Ishikawa (cell line): ENCODE data around the gene MTHFD2.

ENCODE experiments used
- CREB1 ChIP-seq: IDR thresholded peaks from 2 replicates; pipeline ENCODE4 v1.6.1; 2012; ENCODE audit warnings: low read depth
- EGR1 ChIP-seq: IDR thresholded peaks from 2 replicates; pipeline ENCODE4 v1.6.1; 2012
- EP300 ChIP-seq: IDR thresholded peaks from 2 replicates; pipeline ENCODE4 v1.6.1; 2012; ENCODE audit warnings: borderline replicate concordance
- MAX ChIP-seq: IDR thresholded peaks from 2 replicates; pipeline ENCODE4 v1.6.1; 2012
- NFIC ChIP-seq: IDR thresholded peaks from 2 replicates; pipeline ENCODE4 v1.6.1; 2012
- RAD21 ChIP-seq: IDR thresholded peaks from 2 replicates; pipeline ENCODE4 v1.6.1; 2012; ENCODE audit warnings: low read depth
- TAF1 ChIP-seq: IDR thresholded peaks from 2 replicates; pipeline ENCODE4 v1.6.1; 2012; ENCODE audit warnings: low read depth, mild to moderate bottlenecking
- TCF12 ChIP-seq: IDR thresholded peaks from 2 replicates; pipeline ENCODE4 v1.6.1; 2012; ENCODE audit warnings: low read depth
- ZBTB7A ChIP-seq: IDR thresholded peaks from 2 replicates; pipeline ENCODE4 v1.6.1; 2012; ENCODE audit warnings: low read depth

- TF ChIP-seq EP300: no peak
- TF ChIP-seq NFIC: no peak
- TF ChIP-seq RAD21: no peak
- TF ChIP-seq CREB1: no peak
- no peak for TF ChIP-seq TAF1
- TF ChIP-seq MAX: no peak
- no peak for TF ChIP-seq TCF12
- TF ChIP-seq ZBTB7A: no peak
- no peak for TF ChIP-seq EGR1
Observed at GRCh38 chr2:74205113-74205512, 6.7 kb downstream of the MTHFD2 start.
